ENCODE measurements around the gene PKHD1.

The PKHD1 gene

DNA sequence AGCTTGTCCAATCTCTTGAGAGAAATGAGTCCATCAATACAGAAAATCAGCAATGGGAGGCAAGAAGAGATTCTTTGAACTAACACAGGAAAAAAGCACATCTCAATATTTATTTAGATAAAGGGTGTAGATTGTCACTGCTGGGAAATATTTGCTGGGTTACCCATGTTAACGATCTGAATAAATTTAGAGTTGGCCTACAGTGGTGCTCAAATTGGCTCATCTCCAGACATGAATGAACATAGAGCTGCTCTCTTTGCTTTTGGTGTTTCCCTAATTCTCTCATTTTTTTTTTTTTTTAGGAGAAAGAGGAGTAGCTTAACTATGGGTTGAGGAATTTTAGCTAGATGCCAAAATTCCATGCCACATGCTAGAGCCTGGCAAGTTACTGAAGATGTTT is 471.2 kb downstream of the PKHD1 start:
- no peak for DNase-seq (ENCODE audit: extremely low read depth, low read depth)
- TF ChIP-seq, protein P1, sequence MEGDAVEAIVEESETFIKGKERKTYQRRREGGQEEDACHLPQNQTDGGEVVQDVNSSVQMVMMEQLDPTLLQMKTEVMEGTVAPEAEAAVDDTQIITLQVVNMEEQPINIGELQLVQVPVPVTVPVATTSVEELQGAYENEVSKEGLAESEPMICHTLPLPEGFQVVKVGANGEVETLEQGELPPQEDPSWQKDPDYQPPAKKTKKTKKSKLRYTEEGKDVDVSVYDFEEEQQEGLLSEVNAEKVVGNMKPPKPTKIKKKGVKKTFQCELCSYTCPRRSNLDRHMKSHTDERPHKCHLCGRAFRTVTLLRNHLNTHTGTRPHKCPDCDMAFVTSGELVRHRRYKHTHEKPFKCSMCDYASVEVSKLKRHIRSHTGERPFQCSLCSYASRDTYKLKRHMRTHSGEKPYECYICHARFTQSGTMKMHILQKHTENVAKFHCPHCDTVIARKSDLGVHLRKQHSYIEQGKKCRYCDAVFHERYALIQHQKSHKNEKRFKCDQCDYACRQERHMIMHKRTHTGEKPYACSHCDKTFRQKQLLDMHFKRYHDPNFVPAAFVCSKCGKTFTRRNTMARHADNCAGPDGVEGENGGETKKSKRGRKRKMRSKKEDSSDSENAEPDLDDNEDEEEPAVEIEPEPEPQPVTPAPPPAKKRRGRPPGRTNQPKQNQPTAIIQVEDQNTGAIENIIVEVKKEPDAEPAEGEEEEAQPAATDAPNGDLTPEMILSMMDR (IDR thresholded peaks at IDR 0.05; ENCODE audit: low read depth, low read length), result no peak

DNA sequence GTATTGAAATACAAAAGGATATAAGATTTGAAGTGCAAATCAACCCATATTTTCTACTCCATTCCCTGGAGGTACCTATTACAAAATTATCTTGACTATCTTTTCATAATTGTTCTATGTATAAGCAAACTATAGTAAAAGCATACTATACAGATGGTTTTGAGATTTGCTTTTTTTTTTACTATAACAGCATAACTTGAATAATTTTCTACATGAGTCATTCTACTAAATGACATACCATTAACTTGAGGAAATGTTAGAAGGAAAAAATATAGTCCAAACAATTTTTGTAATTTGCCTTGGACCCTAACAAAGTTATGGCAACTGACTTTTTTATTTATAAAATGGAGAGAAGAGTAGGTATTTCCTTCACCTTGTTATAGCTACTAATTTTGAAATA is 472.7 kb downstream of the PKHD1 start:
- DNase-seq (ENCODE audit: extremely low read depth, low read depth), result no peak
- TF ChIP-seq, protein P1 (IDR thresholded peaks at IDR 0.05; ENCODE audit: low read depth, low read length), result no peak

DNA sequence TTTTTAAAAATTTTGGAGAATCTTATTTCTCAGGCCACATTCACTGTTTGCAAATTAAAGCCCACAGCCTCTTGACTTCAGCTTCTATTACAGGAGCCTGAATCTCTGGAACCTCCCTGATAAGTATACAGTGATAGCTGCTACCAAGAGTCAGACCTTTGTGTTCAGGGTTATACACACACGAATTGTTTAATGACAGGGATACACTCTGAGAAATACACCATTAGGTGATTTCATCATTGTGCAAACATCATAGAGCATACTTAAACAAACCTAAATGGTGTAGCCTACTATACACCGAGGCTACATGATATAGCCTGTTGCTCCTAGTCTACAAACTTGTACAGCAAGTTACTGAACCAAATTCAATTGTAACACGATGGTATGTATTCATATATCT is 473.9 kb downstream of the PKHD1 start:
- TF ChIP-seq, protein P1 (IDR thresholded peaks at IDR 0.05; ENCODE audit: low read depth, low read length), result no peak
- no peak for DNase-seq (ENCODE audit: extremely low read depth, low read depth)

DNA sequence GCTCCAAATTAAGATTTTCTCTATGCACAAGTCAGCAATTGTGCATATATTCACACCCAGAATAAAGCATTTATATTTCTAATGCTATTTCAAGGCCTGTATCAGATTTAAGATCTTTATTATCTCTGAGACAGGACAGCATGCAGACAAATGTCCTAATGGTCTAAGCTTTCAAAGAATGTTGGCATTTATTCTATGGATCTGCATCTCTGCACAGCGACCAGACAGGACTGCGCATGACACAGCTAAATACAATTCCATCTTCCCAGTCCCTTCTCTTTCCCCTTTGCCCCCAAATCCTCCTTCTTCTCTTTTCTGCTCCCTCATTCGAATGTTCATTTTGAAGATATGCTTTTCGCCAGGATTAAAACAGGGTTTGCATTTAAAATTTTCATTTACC is 478.5 kb downstream of the PKHD1 start:
- TF ChIP-seq, protein P1 (IDR thresholded peaks at IDR 0.05; ENCODE audit: low read depth, low read length), result no peak
- no peak for DNase-seq (ENCODE audit: extremely low read depth, low read depth)

DNA sequence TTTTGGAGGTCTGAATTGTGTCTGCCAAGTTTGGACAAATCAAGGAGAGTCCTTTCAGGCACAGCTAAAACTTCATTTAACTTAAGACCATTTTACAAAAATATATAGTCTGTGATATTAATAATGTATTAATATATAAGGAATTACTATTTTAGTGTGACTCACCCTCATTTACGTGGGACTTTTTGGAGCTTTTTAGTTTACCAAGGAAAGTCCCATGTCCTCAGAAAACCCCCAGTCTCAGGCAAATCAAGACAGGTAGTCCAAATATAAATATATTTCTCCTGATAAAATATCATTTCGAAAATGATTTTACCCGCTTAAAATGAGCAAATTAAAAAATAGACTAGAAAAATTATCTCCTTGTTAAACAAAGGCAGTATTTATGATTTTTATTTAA is 479.0 kb downstream of the PKHD1 start:
- TF ChIP-seq, protein P1 (IDR thresholded peaks at IDR 0.05; ENCODE audit: low read depth, low read length), result no peak

DNA sequence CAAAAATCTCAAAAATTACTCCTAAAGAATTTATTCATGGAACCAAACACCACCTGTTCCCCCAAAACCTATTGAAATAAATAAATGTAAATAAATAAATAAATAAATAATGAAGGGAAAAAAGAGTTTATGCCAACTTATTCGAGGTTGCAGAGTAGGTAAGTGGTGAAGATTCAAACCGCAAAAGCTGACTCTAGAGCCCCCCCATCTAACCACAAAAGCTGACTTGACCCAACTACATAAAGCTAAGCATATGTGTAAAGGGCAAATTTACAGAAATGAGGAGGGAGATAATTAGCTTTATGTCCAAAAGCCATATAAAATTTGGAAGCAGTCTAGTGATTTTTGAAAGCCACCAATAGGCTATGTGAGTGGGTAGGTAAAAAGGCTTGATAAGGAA is 486.9 kb downstream of the PKHD1 start:
- DNase-seq (ENCODE audit: extremely low read depth, low read depth), result no peak
- TF ChIP-seq, protein P1 (IDR thresholded peaks at IDR 0.05; ENCODE audit: low read depth, low read length), result no peak

More for the DNA sequence above, 479.0 kb downstream of the PKHD1 start:
- no peak for DNase-seq (ENCODE audit: extremely low read depth, low read depth)

DNA sequence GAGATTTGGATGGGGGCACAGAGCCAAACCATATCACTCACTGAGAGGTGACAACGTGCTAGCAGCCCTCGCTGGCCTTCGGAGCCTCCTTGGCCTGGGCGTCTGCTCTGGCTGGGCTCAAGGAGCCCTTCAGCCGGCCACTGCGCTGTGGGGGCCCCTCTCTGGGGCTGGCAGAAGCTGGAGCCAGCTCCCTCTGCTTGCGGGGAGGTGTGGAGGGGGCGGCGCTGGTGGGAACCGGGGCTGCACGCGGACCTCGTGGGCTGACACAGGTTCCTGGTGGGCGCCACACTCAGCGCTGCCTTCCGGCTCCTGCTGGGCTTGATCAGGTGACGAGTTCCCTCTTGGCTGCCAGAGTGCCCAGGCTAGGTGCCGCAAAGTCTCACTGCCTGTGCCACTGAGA is 489.2 kb downstream of the PKHD1 start:
- TF ChIP-seq, protein P1 (IDR thresholded peaks at IDR 0.05; ENCODE audit: low read depth, low read length), result no peak

More for the DNA sequence above, 489.2 kb downstream of the PKHD1 start:
- DNase-seq (ENCODE audit: extremely low read depth, low read depth), result no peak

Measured in AG09319 (cell line).